Endothelial cell of umbilical vein (primary cell): ENCODE data around the gene RFX2. TPM values are rescaled to one million over a fixed set of nuclear protein-coding genes. Genes with fewer than 3 reads are reported as not detected.

Source experiments
- BruUV-seq: library from RNA; stranded (reverse); fragments of 400-500 nt; replicated peaks from 2 replicates; lab custom pipeline; 2021; lab: Mats Ljungman, UMichigan
- CTCF ChIA-PET: fragments of 300-600, 350-600 bp; sonication (Branson Sonifier 250); formaldehyde crosslinking; loops from one replicate; lab custom pipeline; 2021; ENCODE audit warnings: antibody characterized with exemption, inconsistent platforms; lab: Charles Lee
- POLR2A ChIA-PET: fragments of 300-600, 350-600 bp; sonication (Branson Sonifier 250); formaldehyde crosslinking; loops from one replicate; lab custom pipeline; 2021; ENCODE audit warnings: antibody characterized with exemption, inconsistent platforms; lab: Charles Lee
- DNase-seq: peaks from one replicate; pipeline ENCODE4 v3.0.0-alpha.2; 2011; ENCODE audit warnings: low read depth, low spot score
- FAIRE-seq: peaks from 2 replicates; lab custom pipeline; 2011; peaks lifted over from hg19 to GRCh38; lab: Jason Lieb, UNC
- H2AFZ ChIP-seq: 2 replicates; pipeline ENCODE4 v1.6.0; 2012; ENCODE audit warnings: low read depth, low read length, control low read depth, inconsistent platforms
- H3K27ac ChIP-seq: 2 replicates; pipeline ENCODE4 v1.5.1; 2011; ENCODE audit warnings: low read depth, mild to moderate bottlenecking, control low read depth, low read length, moderate library complexity; ENCODE audit not compliant: insufficient read depth
- H3K27me3 ChIP-seq, 2 experiments: 2 replicates each; pipeline versions ENCODE4 v1.6.0 to v1.6.1; 2011; ENCODE audit warnings: low read length in 2 of 2, mixed read lengths in 1 of 2; ENCODE audit not compliant: control insufficient read depth in 2 of 2, insufficient read depth in 2 of 2
- H3K36me3 ChIP-seq, 2 experiments: 2 replicates in 1 of 2; 3 replicates in 1 of 2; pipeline ENCODE4 v1.5.1; 2011; ENCODE audit warnings: low read length in 2 of 2, mild to moderate bottlenecking in 1 of 2, moderate library complexity in 1 of 2; ENCODE audit not compliant: control insufficient read depth in 2 of 2, insufficient read depth in 2 of 2; ENCODE audit errors: extremely low read depth in 1 of 2
- H3K4me1 ChIP-seq: 3 replicates; pipeline ENCODE4 v1.5.1; 2011; ENCODE audit warnings: mild to moderate bottlenecking, low read length; ENCODE audit not compliant: control insufficient read depth, insufficient read depth; ENCODE audit errors: extremely low read depth
- H3K4me2 ChIP-seq: 2 replicates; pipeline ENCODE4 v1.6.1; 2011; ENCODE audit warnings: low read length, control low read depth, mixed read lengths; ENCODE audit not compliant: insufficient read depth
- H3K4me3 ChIP-seq, 3 experiments: fragments of 200-600 bp in 1 of 3; sonication (generic), shearing (Covaris generic) in 1 of 3; replicated peaks in 1 of 3; 2 replicates each; pipeline ENCODE4 v1.5.1; 2011 to 2016; ENCODE audit warnings: control low read depth in 3 of 3, low read length in 3 of 3, mild to moderate bottlenecking in 2 of 3, inconsistent platforms in 1 of 3, low read depth in 1 of 3, moderate library complexity in 1 of 3; ENCODE audit not compliant: insufficient read depth in 1 of 3
- H3K79me2 ChIP-seq: 2 replicates; pipeline ENCODE4 v1.6.0; 2012; ENCODE audit warnings: low read length, inconsistent platforms; ENCODE audit not compliant: control insufficient read depth, insufficient read depth
- H3K9ac ChIP-seq: replicated peaks from 2 replicates; pipeline ENCODE3; 2011; ENCODE audit warnings: low read length, control low read depth; ENCODE audit not compliant: insufficient read depth; ENCODE audit errors: extremely low read depth
- H3K9me1 ChIP-seq: replicated peaks from 3 replicates; pipeline ENCODE4 v1.6.0; 2011; ENCODE audit warnings: mild to moderate bottlenecking, low read length; ENCODE audit not compliant: control insufficient read depth, insufficient read depth; ENCODE audit errors: extremely low read depth
- H3K9me3 ChIP-seq: replicated peaks from 2 replicates; pipeline ENCODE4 v1.5.1; 2012; ENCODE audit warnings: low read length, inconsistent platforms; ENCODE audit not compliant: control insufficient read depth, insufficient read depth
- H4K20me1 ChIP-seq: replicated peaks from 2 replicates; pipeline ENCODE3; 2011; ENCODE audit warnings: mild to moderate bottlenecking, low read length; ENCODE audit not compliant: control insufficient read depth, insufficient read depth; ENCODE audit errors: extremely low read depth
- EZH2 ChIP-seq: IDR thresholded peaks from 2 replicates; pipeline ENCODE4 v1.6.1; 2012; ENCODE audit warnings: borderline replicate concordance, low read depth, mild to moderate bottlenecking, moderate library complexity, low read length, inconsistent platforms; ENCODE audit not compliant: severe bottlenecking
- FOS ChIP-seq: IDR thresholded peaks from 2 replicates; pipeline ENCODE4 v1.6.1; 2011; ENCODE audit warnings: mild to moderate bottlenecking, low read length, moderate library complexity, borderline replicate concordance; ENCODE audit not compliant: insufficient read depth
- GATA2 ChIP-seq: IDR thresholded peaks from 2 replicates; pipeline ENCODE4 v1.7.0; 2011; ENCODE audit warnings: low read depth, mild to moderate bottlenecking, moderate library complexity, mixed read lengths, low read length; ENCODE audit not compliant: insufficient read length, insufficient read depth
- JUN ChIP-seq: IDR thresholded peaks from 2 replicates; pipeline ENCODE4 v1.6.1; 2011; ENCODE audit warnings: borderline replicate concordance, low read depth; ENCODE audit not compliant: insufficient read length, insufficient read depth
- MYC ChIP-seq: IDR thresholded peaks from one replicate; pipeline ENCODE4 v1.6.1; 2011; ENCODE audit warnings: mild to moderate bottlenecking, low read depth, low read length
- POLR2A ChIP-seq: IDR thresholded peaks from 2 replicates; pipeline ENCODE4 v1.6.1; 2012; ENCODE audit warnings: low read depth, mild to moderate bottlenecking, control low read depth, low read length
- POLR2AphosphoS5 ChIP-seq: IDR thresholded peaks from 2 replicates; pipeline ENCODE4 v1.6.1; 2012; ENCODE audit warnings: low read depth, mild to moderate bottlenecking, control low read depth, low read length, moderate library complexity; ENCODE audit not compliant: insufficient read depth
- dilution Hi-C: fragments of 300-500 bp; cut with MboI; formaldehyde crosslinking; loops from one replicate; pipeline ENCODE4 v1.15.0; 2019; ENCODE audit warnings: low sequenced_read_pairs; ENCODE audit not compliant: extremely low pct_ligation_motif_present
- intact Hi-C: fragments of 100-400 bp; cut with micrococcal nuclease; formaldehyde crosslinking; loops from one replicate; pipeline ENCODE4 v1.10.0; 2022
- polyA plus RNA-seq, 4 experiments: library from polyadenylated mRNA; depleted of rRNA in 3 of 4; stranded (reverse) in 3 of 4; unstranded in 1 of 4; fragments of >200 nt; gene quantifications; 2 replicates each; pipeline versions ENCODE4 v1.2.1 to v1.2.3, GENCODE V29; 2011 to 2012; ENCODE audit warnings: missing spikeins in 1 of 4
- total RNA-seq: library from RNA; stranded (reverse); gene quantifications from 2 replicates; pipeline ENCODE4 v1.2.3, GENCODE V29; 2021
- TF ChIP-seq, protein P1 (sequence below), 2 donors: IDR thresholded peaks; 1 replicate in 1 of 2; 2 replicates in 1 of 2; pipeline ENCODE4 v1.5.1; 2011; ENCODE audit warnings: low read length in 2 of 2, mild to moderate bottlenecking in 2 of 2, moderate library complexity in 2 of 2, control low read depth in 1 of 2, inconsistent platforms in 1 of 2, low read depth in 1 of 2; ENCODE audit not compliant: insufficient read depth in 1 of 2; ENCODE audit errors: extremely low read depth in 1 of 2
- TF ChIP-seq, protein P2 (sequence below): IDR thresholded peaks from 2 replicates; pipeline ENCODE4 v1.6.1; 2011; ENCODE audit not compliant: insufficient read depth, insufficient read length

The RFX2 gene
- total and polyA plus RNA-seq, 2 donors (not counting 3 experiments of a cell fraction or from before 2014, with no cell fraction given) = 16.1 to 19.0 TPM

DNA sequence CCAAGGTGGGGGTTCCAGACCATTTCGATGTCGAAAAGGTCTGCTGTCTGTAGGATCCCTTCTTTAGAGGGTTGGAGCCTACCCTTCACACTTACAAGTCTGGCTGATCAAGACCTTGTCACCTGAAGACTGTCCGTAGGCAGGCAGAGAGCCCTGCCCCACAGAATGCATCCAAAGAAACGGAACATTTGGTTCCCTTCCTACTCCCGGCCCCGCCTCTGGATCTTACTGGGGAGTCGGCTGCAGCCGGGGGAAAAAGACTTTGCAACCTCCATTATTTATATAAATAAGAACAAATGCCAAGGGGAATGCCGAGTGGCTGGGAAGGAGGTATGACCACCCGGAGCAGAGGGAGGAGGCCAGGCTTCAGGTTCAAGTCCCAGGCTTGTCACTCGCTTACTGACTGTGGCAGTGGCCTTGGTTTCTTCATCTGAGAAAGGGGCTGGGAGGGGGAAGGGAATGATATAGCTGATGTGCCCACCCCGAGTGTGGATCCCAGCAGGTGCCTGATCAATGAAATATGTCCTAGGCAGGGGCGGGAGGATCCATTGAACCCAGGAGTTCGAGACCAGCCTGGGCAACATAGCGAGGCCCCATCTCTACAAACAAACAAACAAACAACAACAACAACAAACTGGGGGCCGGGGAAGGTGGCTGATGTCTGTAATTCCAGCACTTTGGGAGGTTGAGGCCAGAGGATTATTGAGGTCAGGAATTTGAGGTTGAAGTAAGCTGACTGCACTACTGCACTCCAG lies 48.7 kb downstream of the RFX2 start:
- TSS peak; percentile 65 for BruUV-seq
- H2AFZ ChIP-seq = no peak overlapping the region
- FAIRE-seq = no peak
- no peaks in the 10 kb centered on the region for H3K9me3 ChIP-seq
- POLR2A ChIA-PET = interaction anchor here (1.0 to 1.3 kb wide), 3 partner anchors 31 to 65 kb away, joined by 3 to 4 read pairs (median 4); no protein-coding TSS in a partner anchor
- CTCF ChIA-PET = interaction anchor here (0.7 to 2.4 kb wide), 13 partner anchors 11 to 258 kb away, joined by 3 to 30 read pairs (median 5); no protein-coding TSS in a partner anchor
- H3K79me2 ChIP-seq = peaks cover 18% of the 10 kb centered on the region
- H3K27me3 ChIP-seq = no peaks in the 10 kb centered on the region
- intact Hi-C loops (loop anchor here (1.0 to 5.0 kb wide), 5 partner anchors 27 to 211 kb away; partner anchors contain the start of gene RFX2), dilution Hi-C loops (no loop called here)
- H3K4me2 ChIP-seq = peak overlapping the region; percentile 37
- H3K9ac ChIP-seq = peak overlapping the region; percentile 91
- TF ChIP-seq, protein P1, sequence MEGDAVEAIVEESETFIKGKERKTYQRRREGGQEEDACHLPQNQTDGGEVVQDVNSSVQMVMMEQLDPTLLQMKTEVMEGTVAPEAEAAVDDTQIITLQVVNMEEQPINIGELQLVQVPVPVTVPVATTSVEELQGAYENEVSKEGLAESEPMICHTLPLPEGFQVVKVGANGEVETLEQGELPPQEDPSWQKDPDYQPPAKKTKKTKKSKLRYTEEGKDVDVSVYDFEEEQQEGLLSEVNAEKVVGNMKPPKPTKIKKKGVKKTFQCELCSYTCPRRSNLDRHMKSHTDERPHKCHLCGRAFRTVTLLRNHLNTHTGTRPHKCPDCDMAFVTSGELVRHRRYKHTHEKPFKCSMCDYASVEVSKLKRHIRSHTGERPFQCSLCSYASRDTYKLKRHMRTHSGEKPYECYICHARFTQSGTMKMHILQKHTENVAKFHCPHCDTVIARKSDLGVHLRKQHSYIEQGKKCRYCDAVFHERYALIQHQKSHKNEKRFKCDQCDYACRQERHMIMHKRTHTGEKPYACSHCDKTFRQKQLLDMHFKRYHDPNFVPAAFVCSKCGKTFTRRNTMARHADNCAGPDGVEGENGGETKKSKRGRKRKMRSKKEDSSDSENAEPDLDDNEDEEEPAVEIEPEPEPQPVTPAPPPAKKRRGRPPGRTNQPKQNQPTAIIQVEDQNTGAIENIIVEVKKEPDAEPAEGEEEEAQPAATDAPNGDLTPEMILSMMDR (IDR thresholded peaks at IDR 0.05; ENCODE audit: extremely low read depth in 1 of 2, insufficient read depth in 1 of 2, low read depth in 1 of 2, low read length in 2 of 2) = no peak
- no peak for TF ChIP-seq JUN
- no peak for TF ChIP-seq GATA2
- TF ChIP-seq EZH2 = no peak
- TF ChIP-seq FOS = no peak
- TF ChIP-seq POLR2A = no peak
- no peak for TF ChIP-seq MYC
- TF ChIP-seq, protein P2, sequence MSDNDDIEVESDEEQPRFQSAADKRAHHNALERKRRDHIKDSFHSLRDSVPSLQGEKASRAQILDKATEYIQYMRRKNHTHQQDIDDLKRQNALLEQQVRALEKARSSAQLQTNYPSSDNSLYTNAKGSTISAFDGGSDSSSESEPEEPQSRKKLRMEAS = no peak
- TF ChIP-seq POLR2AphosphoS5 = no peak
- peak; percentile 31 for DNase-seq
- H3K9me1 ChIP-seq = no peaks in the 10 kb centered on the region
- H3K4me1 ChIP-seq = peaks cover 77% of the 10 kb centered on the region
- H4K20me1 ChIP-seq = no peaks in the 10 kb centered on the region
- no peak overlapping the region for H3K4me3 ChIP-seq
- peak overlapping the region; percentile 100 for H3K27ac ChIP-seq
- H3K36me3 ChIP-seq = no peaks in the 10 kb centered on the region
